Spleen (tissue), 7 donors: ENCODE measurements around the gene CTAG1B.

Experiments
- POLR2A ChIP-seq, 3 donors: fragments of 450-650 bp; IDR thresholded peaks; one replicate each; pipeline ENCODE4 v1.5.1; 2017; ENCODE audit warnings: antibody characterized with exemption in 3 of 3, mild to moderate bottlenecking in 1 of 3
- TF ChIP-seq, protein P1 (sequence below), 11 experiments: fragments of 200-600 bp in 7 of 11; fragments of 450-650 bp in 4 of 11; sonication (generic) in 4 of 11; IDR thresholded peaks in 8 of 11; conservative IDR thresholded peaks in 3 of 11; 1 replicate in 7 of 11; 2 replicates in 4 of 11; pipeline versions ENCODE4 v1.4.0 to v1.8.0; 2016 to 2021; ENCODE audit warnings: antibody characterized with exemption in 11 of 11, inconsistent platforms in 4 of 11, mild to moderate bottlenecking in 1 of 11
- donor health status: DM: no; HTN: no; CAD: no; lungs with moderate emphysema.
- donor health status: DM: no; HTN: no; CAD: no.
- donor health status: DM: no; HTN: no; CAD: no.

DNA sequence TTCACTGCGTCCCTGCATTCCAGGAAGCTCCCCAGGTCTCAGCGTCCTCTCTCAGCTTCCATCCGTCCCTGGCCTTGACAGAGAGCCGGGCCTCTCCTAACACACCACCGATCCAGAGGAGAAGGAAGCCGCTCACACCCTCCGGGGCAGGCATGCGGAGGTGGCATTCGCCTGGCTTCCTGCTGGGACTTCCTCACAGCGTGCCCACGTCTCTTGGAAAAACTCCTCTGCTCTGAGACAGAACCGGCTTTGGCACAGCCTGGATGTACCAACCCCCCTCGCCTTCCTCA is 31.1 kb upstream of the CTAG1B start:
- TF ChIP-seq, protein P1, sequence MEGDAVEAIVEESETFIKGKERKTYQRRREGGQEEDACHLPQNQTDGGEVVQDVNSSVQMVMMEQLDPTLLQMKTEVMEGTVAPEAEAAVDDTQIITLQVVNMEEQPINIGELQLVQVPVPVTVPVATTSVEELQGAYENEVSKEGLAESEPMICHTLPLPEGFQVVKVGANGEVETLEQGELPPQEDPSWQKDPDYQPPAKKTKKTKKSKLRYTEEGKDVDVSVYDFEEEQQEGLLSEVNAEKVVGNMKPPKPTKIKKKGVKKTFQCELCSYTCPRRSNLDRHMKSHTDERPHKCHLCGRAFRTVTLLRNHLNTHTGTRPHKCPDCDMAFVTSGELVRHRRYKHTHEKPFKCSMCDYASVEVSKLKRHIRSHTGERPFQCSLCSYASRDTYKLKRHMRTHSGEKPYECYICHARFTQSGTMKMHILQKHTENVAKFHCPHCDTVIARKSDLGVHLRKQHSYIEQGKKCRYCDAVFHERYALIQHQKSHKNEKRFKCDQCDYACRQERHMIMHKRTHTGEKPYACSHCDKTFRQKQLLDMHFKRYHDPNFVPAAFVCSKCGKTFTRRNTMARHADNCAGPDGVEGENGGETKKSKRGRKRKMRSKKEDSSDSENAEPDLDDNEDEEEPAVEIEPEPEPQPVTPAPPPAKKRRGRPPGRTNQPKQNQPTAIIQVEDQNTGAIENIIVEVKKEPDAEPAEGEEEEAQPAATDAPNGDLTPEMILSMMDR (IDR thresholded peaks at IDR 0.05 in 8 of 11, conservative IDR thresholded peaks at IDR 0.05 in 3 of 11) = no peak
- no peak for TF ChIP-seq POLR2A (IDR thresholded peaks at IDR 0.05)
